Kidney epithelial cell (primary cell): ENCODE measurements around the gene ARHGEF17. TPM values are rescaled to one million over a fixed set of nuclear protein-coding genes. Genes with fewer than 3 reads are reported as not detected.

Experiments used
- DNase-seq: peaks from one replicate; pipeline ENCODE4 v3.0.0-alpha.2; 2010; ENCODE audit warnings: low read depth
- H3K27me3 ChIP-seq: 2 replicates; pipeline ENCODE4 v1.6.0; 2011; ENCODE audit warnings: low read length; ENCODE audit not compliant: control insufficient read depth, insufficient read depth
- H3K36me3 ChIP-seq: 2 replicates; pipeline ENCODE4 v1.5.1; 2011; ENCODE audit warnings: low read length; ENCODE audit not compliant: control insufficient read depth, insufficient read depth
- H3K4me3 ChIP-seq: 2 replicates; pipeline ENCODE4 v1.5.1; 2011; ENCODE audit warnings: low read depth, mild to moderate bottlenecking, control low read depth, low read length
- total RNA-seq: library from RNA; depleted of rRNA; stranded (reverse); fragments of >200 nt; gene quantifications from 2 replicates; pipeline ENCODE4 v1.2.3, GENCODE V29; 2015
- TF ChIP-seq, protein P1 (sequence below): IDR thresholded peaks from 2 replicates; pipeline ENCODE4 v1.5.1; 2011; ENCODE audit warnings: mild to moderate bottlenecking, moderate library complexity, low read length, control low read depth, inconsistent platforms; ENCODE audit not compliant: insufficient read depth, poor library complexity, severe bottlenecking

Gene ARHGEF17
- total RNA-seq, 1 donor from 2014 or later, result 25.5 TPM

DNA sequence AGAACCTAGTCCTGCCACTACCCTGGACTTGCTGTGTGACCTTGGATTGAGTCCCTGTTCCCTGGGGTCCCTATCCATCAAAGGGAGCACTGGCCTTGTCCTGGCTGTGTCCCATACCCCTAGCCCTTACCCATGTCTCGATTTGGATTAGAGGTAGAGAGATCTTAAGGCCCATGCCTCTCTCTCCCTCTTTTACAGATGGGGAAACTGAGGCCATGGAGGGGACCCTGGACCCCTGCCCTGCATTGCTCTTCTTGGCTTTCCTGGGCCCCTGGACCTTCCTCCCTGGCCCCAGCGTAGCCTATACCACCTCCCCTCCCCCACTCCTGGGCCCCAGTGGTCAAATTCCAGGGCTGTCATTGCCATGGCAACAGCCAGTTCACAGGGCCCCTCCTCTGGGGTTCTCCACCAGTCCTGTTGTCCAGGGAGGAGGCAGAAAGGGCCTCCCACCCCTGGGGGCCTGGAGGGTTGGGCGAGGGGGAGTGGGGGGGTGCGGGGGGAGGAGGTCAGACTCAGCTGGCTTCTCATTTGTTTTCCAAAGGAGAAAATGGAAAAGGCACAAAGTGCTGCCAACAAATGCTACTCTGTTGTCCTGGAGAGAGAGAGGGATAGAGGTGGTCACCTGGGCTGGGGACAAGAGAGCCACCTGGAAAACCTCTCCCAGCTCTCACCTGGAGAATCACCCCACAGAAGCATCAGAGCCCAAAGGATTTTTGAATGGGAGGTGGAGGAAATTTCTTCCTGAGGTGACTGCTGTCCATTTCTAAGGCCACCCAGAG, 23.3 kb downstream of the ARHGEF17 start:
- TF ChIP-seq, protein P1, sequence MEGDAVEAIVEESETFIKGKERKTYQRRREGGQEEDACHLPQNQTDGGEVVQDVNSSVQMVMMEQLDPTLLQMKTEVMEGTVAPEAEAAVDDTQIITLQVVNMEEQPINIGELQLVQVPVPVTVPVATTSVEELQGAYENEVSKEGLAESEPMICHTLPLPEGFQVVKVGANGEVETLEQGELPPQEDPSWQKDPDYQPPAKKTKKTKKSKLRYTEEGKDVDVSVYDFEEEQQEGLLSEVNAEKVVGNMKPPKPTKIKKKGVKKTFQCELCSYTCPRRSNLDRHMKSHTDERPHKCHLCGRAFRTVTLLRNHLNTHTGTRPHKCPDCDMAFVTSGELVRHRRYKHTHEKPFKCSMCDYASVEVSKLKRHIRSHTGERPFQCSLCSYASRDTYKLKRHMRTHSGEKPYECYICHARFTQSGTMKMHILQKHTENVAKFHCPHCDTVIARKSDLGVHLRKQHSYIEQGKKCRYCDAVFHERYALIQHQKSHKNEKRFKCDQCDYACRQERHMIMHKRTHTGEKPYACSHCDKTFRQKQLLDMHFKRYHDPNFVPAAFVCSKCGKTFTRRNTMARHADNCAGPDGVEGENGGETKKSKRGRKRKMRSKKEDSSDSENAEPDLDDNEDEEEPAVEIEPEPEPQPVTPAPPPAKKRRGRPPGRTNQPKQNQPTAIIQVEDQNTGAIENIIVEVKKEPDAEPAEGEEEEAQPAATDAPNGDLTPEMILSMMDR, result no peak
- no peak overlapping the region for H3K4me3 ChIP-seq
- no peak for DNase-seq
- H3K36me3 ChIP-seq, result no peaks in the 10 kb centered on the region
- H3K27me3 ChIP-seq, result no peaks in the 10 kb centered on the region

DNA sequence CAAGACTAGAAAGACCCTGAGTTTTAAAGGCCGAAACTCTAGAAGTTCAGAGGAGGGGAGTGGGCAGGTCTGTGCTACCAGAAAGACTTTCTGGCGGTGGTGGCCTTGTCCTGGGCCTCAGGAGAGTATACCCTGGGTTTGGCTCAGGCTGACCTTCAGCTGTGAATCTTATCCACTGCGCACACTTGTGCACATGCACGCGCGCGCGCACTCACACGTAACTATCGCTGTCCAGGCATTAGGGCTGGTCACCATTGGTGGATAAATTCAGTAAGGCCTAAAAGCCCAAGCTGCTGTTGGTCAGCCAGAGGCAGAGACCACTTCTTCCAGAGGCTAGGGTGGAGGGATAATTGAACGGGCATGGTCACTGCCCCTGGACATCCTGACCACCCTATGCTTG, 25.1 kb downstream of the ARHGEF17 start:
- H3K4me3 ChIP-seq, result no peak overlapping the region
- TF ChIP-seq, protein P1, result no peak
- H3K27me3 ChIP-seq, result no peaks in the 10 kb centered on the region
- DNase-seq, result no peak
- no peaks in the 10 kb centered on the region for H3K36me3 ChIP-seq

DNA sequence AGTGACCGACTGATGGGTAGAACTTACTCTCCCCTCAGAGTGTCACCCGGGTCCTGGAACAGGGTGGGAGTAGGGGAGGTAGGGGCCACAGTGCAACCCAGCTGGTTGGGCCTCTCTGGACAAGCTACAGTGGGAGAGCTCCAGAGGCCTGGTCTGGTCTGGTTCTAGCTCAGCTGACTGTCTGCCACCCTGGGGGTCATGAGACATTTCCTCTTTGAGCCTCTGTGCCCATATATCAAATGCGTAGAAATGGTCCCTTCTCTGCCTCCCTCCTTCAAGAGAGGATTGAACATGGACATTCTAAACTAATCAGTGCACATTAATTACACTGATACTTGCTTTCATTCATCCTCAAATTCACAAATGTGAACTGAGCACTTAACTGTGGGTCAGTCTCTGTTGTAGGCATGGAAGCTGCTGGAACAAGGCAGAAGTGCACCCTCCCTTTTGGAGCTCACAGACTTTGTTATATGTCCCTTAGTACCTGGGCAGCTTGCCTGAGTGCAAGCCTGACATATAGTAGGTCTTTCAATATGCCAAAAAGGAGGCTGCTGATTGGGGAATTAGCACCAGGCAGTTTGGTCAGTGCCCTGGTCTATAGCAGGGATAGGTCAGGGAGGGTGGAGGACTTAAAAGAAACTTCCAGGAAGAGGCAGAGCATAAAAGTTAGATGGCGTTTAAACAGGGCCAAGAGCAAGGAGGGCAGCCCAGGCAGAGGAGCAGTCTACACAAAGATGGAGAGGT, 25.7 kb downstream of the ARHGEF17 start:
- H3K27me3 ChIP-seq, result no peaks in the 10 kb centered on the region
- TF ChIP-seq, protein P1, result no peak
- H3K36me3 ChIP-seq, result no peaks in the 10 kb centered on the region
- DNase-seq, result no peak
- H3K4me3 ChIP-seq, result no peak overlapping the region

DNA sequence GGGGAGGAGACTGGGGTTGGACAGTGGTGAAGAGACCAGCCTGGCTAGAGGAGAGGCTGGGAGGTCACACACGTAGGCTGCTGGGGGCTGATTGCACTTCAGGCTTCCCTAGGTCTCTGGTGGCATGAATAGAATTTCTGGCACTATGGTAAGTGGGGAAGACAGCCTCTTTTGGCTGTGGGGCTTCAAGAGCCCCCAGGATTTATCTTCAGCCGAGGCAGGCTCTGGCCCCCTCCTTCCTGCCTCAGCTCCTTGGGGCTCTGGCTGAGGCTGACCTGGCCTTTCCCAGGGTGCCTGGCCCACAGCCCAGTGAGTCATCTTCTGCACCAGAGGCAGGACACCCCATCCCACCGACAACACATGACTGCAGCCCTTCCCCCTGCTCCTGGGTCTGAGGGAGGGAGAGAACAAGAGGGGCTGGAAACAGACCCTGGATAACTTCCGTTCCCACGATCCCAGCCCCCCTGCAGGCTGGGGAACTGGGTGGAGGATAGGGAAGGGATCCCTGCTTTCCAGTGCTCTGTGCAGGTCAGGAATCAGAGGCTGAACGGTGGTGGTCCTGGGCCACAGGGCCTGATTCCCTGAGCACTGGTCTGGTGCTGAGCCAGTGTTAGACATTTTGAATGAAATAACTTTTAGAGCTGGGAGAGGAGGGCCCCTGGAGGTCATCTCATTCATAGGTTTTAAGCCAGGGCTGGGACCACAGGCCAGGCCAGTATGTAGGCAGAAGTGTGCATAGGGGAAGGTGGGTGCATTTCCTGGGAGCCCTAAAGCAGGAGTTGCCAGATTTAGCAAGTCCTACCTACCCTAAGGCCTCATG, 26.5 kb downstream of the ARHGEF17 start:
- peak; percentile 63 for DNase-seq
- H3K4me3 ChIP-seq, result no peak overlapping the region
- TF ChIP-seq, protein P1, result no peak
- H3K36me3 ChIP-seq, result no peaks in the 10 kb centered on the region
- H3K27me3 ChIP-seq, result no peaks in the 10 kb centered on the region

DNA sequence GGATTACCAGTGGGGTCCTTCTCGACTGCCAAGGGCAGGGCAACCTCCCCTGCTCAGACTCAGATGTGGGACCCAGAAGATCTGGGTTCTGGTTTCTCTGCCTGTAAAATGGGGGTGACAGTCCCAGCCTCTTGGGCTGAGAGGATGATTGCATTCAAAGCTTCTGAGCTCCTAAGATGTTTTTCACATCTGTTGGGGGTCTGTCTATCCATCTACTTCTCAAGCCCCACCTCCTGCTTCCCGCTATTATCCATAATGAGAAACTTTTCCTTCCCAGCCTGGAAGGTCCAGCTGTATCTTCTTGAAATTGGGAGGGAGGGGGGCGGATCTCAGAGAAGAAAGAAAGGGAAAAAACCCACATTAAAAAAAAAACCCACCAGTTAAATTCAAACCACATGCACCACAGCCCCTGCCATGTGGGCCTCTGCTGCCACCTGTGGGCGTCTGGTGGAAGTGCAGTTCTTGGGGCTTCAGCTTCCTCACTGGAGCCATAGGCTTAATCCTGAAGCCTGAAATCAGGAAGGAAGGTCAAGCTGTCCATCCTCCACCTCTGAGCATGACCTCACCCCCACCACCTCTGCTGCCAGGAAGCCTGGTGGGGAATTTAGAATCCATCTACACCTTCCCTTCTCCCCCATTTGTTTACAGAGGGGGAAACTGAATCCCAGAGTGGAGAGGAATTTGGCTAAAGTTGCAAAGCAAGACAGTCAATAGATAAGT, 27.3 kb downstream of the ARHGEF17 start:
- TF ChIP-seq, protein P1, result peak; percentile 96
- no peak for DNase-seq
- Histone ChIP-seq H3K36me3 (no peaks in the 10 kb centered on the region), H3K27me3 (no peaks in the 10 kb centered on the region), H3K4me3 (no peak overlapping the region)
